Neural cell (in vitro differentiated cells): ENCODE results near the gene BIK.

Experiments used
- EP300 ChIP-seq: fragments of 450-650 bp; conservative IDR thresholded peaks from 2 replicates; pipeline ENCODE4 v1.6.1; 2014; ENCODE audit warnings: antibody characterized with exemption, mild to moderate bottlenecking, moderate library complexity; ENCODE audit not compliant: poor library complexity, severe bottlenecking
- EZH2 ChIP-seq: fragments of 200-600, 300-800 bp; shearing (Covaris generic), sonication (generic); IDR thresholded peaks from 2 replicates; pipeline ENCODE4 v1.6.1; 2014; ENCODE audit warnings: antibody characterized with exemption, low read length, borderline replicate concordance, mild to moderate bottlenecking; ENCODE audit not compliant: insufficient read depth, poor library complexity, severe bottlenecking
- POLR2AphosphoS5 ChIP-seq: IDR thresholded peaks from 2 replicates; pipeline ENCODE4 v1.6.1; 2012
- RAD21 ChIP-seq: fragments of 450-650 bp; conservative IDR thresholded peaks from 2 replicates; pipeline ENCODE4 v1.6.1; 2014; ENCODE audit warnings: antibody characterized with exemption, mild to moderate bottlenecking, moderate library complexity
- REST ChIP-seq: IDR thresholded peaks from 2 replicates; pipeline ENCODE4 v1.6.1; 2012; ENCODE audit warnings: borderline replicate concordance
- TF ChIP-seq, protein P1 (sequence below): fragments of 450-650 bp; IDR thresholded peaks from 2 replicates; pipeline ENCODE4 v1.5.1; 2014; ENCODE audit warnings: antibody characterized with exemption, mild to moderate bottlenecking, moderate library complexity; ENCODE audit not compliant: poor library complexity, severe bottlenecking

- TF ChIP-seq, protein P1, sequence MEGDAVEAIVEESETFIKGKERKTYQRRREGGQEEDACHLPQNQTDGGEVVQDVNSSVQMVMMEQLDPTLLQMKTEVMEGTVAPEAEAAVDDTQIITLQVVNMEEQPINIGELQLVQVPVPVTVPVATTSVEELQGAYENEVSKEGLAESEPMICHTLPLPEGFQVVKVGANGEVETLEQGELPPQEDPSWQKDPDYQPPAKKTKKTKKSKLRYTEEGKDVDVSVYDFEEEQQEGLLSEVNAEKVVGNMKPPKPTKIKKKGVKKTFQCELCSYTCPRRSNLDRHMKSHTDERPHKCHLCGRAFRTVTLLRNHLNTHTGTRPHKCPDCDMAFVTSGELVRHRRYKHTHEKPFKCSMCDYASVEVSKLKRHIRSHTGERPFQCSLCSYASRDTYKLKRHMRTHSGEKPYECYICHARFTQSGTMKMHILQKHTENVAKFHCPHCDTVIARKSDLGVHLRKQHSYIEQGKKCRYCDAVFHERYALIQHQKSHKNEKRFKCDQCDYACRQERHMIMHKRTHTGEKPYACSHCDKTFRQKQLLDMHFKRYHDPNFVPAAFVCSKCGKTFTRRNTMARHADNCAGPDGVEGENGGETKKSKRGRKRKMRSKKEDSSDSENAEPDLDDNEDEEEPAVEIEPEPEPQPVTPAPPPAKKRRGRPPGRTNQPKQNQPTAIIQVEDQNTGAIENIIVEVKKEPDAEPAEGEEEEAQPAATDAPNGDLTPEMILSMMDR: no peak
- TF ChIP-seq REST: no peak
- TF ChIP-seq POLR2AphosphoS5: no peak
- no peak for TF ChIP-seq EZH2
- TF ChIP-seq EP300: no peak
- TF ChIP-seq RAD21: no peak
Observed at GRCh38 chr22:43109511-43109910, 1.0 kb upstream of the BIK start.
